Left lung (tissue), 10 donors: ENCODE measurements around the gene SLC25A48. TPM values are rescaled to one million over a fixed set of nuclear protein-coding genes. Genes with fewer than 3 reads are reported as not detected.

Source experiments
- ATAC-seq: fragments of 200-7000 bp; cut with Tn5 transposase; one replicate; pipeline ENCODE4 v1.9.1; 2020; ENCODE audit warnings: moderate library complexity
- DNase-seq, 4 donors: peaks; one replicate each; pipeline ENCODE4 v3.0.0-alpha.2; 2013 to 2020
- H3K27ac ChIP-seq, 2 donors: fragments of 200-600 bp; sonication (generic) in 1 of 2; one replicate each; pipeline versions ENCODE4 v1.5.0 to v1.8.0; 2020 to 2021
- H3K27me3 ChIP-seq, 2 donors: fragments of 200-600 bp; sonication (generic) in 1 of 2; one replicate each; pipeline versions ENCODE4 v1.5.0 to v1.8.0; 2020 to 2021
- H3K36me3 ChIP-seq, 2 donors: fragments of 200-600 bp; sonication (generic) in 1 of 2; one replicate each; pipeline versions ENCODE4 v1.5.0 to v1.8.0; 2020 to 2021
- H3K4me1 ChIP-seq, 2 donors: fragments of 200-600 bp; one replicate each; pipeline ENCODE4 v1.8.0; 2021
- H3K4me3 ChIP-seq, 2 donors: fragments of 200-600 bp; sonication (generic) in 1 of 2; one replicate each; pipeline versions ENCODE4 v1.5.0 to v1.8.0; 2020 to 2021; ENCODE audit warnings: mild to moderate bottlenecking in 1 of 2
- H3K9me3 ChIP-seq, 2 donors: fragments of 200-600 bp; sonication (generic) in 1 of 2; one replicate each; pipeline versions ENCODE4 v1.5.0 to v1.8.0; 2020 to 2021
- CTCF ChIP-seq, 2 donors: fragments of 200-600 bp; sonication (generic) in 1 of 2; IDR thresholded peaks; one replicate each; pipeline versions ENCODE4 v1.5.0 to v1.8.0; 2021; ENCODE audit warnings: antibody characterized with exemption in 2 of 2
- intact Hi-C, 2 donors: fragments of 100-400 bp; cut with DNase I; formaldehyde crosslinking; loops; one replicate each; pipeline versions ENCODE4 v1.11.2 to v1.14.2; 2022
- polyA plus RNA-seq, 6 donors: library from polyadenylated mRNA; unstranded; fragments of 120-200 nt; gene quantifications; one replicate each; pipeline ENCODE4 v1.2.1, GENCODE V29; 2013; ENCODE audit not compliant: insufficient read length in 6 of 6
- total RNA-seq, 2 donors: library from RNA; stranded (reverse); fragmentation: NEBNext Ultra II Directional; extraction: Animal tissue kit (Norgen Biotek cat#: 25700); gene quantifications; one replicate each; pipeline ENCODE4 v1.2.1, GENCODE V29; 2021
- donor health status: DM: no; HTN: yes; CAD: no.
- donor health status: DM: no; HTN: no; CAD: no.

SLC25A48 gene
- total and polyA plus RNA-seq, 8 donors, result 0.64 to 1.7 (median 1.0) TPM; not detected in 1

DNA sequence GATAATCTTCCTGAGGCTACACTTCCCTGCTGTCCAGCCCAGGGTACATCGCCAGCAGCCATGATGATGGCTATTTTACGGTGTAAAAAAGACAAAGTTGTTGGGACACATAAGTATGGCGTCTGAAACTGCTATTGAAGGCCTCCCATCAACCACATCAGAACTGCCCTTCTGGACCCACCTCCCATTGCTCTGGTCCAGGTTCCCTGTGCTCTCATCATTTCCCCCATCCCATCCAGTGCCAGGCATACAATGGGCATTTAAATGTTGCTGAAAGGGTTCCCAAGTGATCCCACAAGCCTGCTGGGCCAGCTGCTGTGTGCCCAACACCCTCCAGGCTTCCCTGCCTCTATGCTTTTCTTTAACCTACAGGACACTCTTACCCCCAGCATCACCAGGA, 50.6 kb downstream of the SLC25A48 start:
- Histone ChIP-seq H3K27ac (no peak overlapping the region), H3K9me3 (no peaks in the 10 kb centered on the region), H3K4me1 (peaks cover 0 to 6% of the 10 kb centered on the region in 2 donors), H3K36me3 (no peaks in the 10 kb centered on the region), H3K4me3 (no peak overlapping the region), H3K27me3 (peaks cover 0 to 36% of the 10 kb centered on the region in 2 donors)
- DNase-seq (no peak), ATAC-seq (no peak)
- intact Hi-C loops, result loop anchor here (5.0 to 10.0 kb wide), 2 partner anchors 320 to 327 kb away; no protein-coding TSS in a partner anchor
- TF ChIP-seq CTCF (IDR thresholded peaks at IDR 0.05), result no peak

GRCh38 chr5:135886136-135886535, 51.7 kb downstream of the SLC25A48 start:
- peaks cover 0 to 6% of the 10 kb centered on the region in 2 donors for H3K4me1 ChIP-seq
- no peak overlapping the region for H3K4me3 ChIP-seq
- ATAC-seq (no peak), DNase-seq (no peak)
- no peak overlapping the region for H3K27ac ChIP-seq
- intact Hi-C loops, result loop anchor here (5.0 to 10.0 kb wide), 2 partner anchors 319 to 326 kb away; no protein-coding TSS in a partner anchor
- peaks cover 0 to 25% of the 10 kb centered on the region in 2 donors for H3K27me3 ChIP-seq
- H3K9me3 ChIP-seq, result no peaks in the 10 kb centered on the region
- H3K36me3 ChIP-seq, result no peaks in the 10 kb centered on the region
- TF ChIP-seq CTCF (IDR thresholded peaks at IDR 0.05), result no peak

DNA sequence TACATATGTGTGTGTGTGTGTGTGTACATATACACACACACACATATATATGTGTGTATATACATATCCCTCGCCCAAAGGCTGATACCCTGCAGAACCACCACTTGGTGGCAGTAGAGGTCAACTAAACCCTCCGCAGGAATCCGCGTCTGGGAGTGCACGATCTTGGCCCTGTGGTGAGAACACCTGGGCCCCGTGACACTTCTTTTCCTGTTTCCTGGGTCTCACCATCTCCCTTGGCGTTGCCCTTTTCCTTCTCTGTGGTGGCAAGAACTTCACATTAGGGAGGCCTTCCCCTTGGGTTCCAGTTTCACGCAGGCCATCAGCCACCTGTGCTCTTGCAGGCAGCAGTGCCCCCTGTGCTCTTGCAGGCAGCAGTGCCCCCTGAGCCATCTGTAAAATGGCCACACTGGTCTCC, 53.0 kb downstream of the SLC25A48 start:
- DNase-seq (peak in 2 of 4 donors; percentile 49 to 76), ATAC-seq (peak; percentile 97)
- no peak overlapping the region for H3K27ac ChIP-seq
- peaks cover 0 to 23% of the 10 kb centered on the region in 2 donors for H3K27me3 ChIP-seq
- H3K9me3 ChIP-seq, result no peaks in the 10 kb centered on the region
- no peak overlapping the region for H3K4me3 ChIP-seq
- peak; percentile 60 to 82 for TF ChIP-seq CTCF (IDR thresholded peaks at IDR 0.05)
- intact Hi-C loops, result loop anchor here (5.0 to 10.0 kb wide), 2 partner anchors 317 to 325 kb away; no protein-coding TSS in a partner anchor
- H3K36me3 ChIP-seq, result no peaks in the 10 kb centered on the region
- peaks cover 0 to 6% of the 10 kb centered on the region in 2 donors for H3K4me1 ChIP-seq

DNA sequence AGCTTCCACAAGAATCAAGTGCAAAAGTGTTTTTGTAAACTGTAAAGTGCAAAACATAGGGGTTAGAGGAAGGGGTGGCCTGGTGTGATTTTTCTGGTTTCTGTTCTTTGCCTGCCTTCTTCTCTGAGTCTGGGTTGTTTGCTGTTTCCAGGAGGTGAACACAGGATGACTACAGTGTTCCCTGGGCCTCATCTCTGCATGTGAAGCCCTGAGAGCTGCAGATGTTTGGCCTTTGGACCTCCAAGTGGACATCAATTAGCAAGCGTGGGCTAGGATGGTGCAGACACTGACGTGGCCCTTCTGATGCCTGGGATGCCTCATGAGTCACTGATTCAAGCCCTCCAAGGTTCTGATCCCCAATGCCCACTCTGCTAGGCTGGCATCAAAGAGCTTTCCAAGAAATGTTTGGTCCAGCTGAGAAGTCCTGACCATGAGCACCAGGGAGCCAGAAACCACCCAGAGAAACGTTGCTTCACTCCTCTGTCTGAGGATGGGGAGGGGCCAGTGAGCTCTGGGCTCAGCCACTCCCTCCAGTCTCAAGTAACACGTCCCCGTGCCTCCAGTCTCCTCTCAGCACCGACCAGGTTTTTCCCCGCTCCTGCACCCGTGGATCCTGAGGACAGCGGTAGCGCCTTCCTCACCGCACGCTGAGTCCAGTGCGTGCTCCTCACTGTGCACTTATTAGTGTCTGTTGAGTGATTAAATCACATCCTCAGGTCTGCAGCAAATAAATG, 53.6 kb downstream of the SLC25A48 start:
- peak; percentile 62 for ATAC-seq
- Histone ChIP-seq H3K4me3 (no peak overlapping the region), H3K36me3 (no peaks in the 10 kb centered on the region), H3K4me1 (peaks cover 0 to 6% of the 10 kb centered on the region in 2 donors), H3K9me3 (no peaks in the 10 kb centered on the region), H3K27me3 (peaks cover 0 to 23% of the 10 kb centered on the region in 2 donors), H3K27ac (no peak overlapping the region)
- peak in 1 of 4 donors; percentile 44 for DNase-seq
- TF ChIP-seq CTCF (IDR thresholded peaks at IDR 0.05), result no peak
- intact Hi-C loops, result loop anchor here (5.0 to 10.0 kb wide), 2 partner anchors 317 to 324 kb away; no protein-coding TSS in a partner anchor

GRCh38 chr5:135890296-135890695, 55.8 kb downstream of the SLC25A48 start:
- intact Hi-C loops, result no loop called here
- H3K4me3 ChIP-seq, result no peak overlapping the region
- peak; percentile 49 for ATAC-seq

More at GRCh38 chr5:135890296-135890695, 55.8 kb downstream of the SLC25A48 start:
- H3K4me1 ChIP-seq, result peaks cover 0 to 6% of the 10 kb centered on the region in 2 donors
- peak in 1 of 4 donors; percentile 42 for DNase-seq
- no peak for TF ChIP-seq CTCF (IDR thresholded peaks at IDR 0.05)
- H3K27me3 ChIP-seq, result peaks cover 2 to 37% of the 10 kb centered on the region in 2 donors
- no peaks in the 10 kb centered on the region for H3K36me3 ChIP-seq
- no peak overlapping the region for H3K27ac ChIP-seq
- no peaks in the 10 kb centered on the region for H3K9me3 ChIP-seq
